Body of pancreas (tissue), 4 donors: ENCODE results near the gene POT1. TPM values are rescaled to one million over a fixed set of nuclear protein-coding genes. Genes with fewer than 3 reads are reported as not detected.

Experiments used
- ATAC-seq: fragments of 150-250 bp; one replicate; pipeline ENCODE4 v1.9.1; 2016
- DNase-seq, 4 donors: peaks; one replicate each; pipeline ENCODE4 v3.0.0-alpha.2; 2019
- H3K27ac ChIP-seq, 4 donors: fragments of 200-600 bp; sonication (generic); 1 replicate in 3 of 4; 2 replicates in 1 of 4; pipeline versions ENCODE4 v1.5.1 to v1.6.1; 2016 to 2019; ENCODE audit warnings: mild to moderate bottlenecking in 1 of 4, mixed read lengths in 1 of 4, moderate library complexity in 1 of 4
- H3K27me3 ChIP-seq, 2 donors: fragments of 200-600 bp; sonication (generic); one replicate each; pipeline ENCODE4 v1.6.0; 2016; ENCODE audit warnings: mild to moderate bottlenecking in 1 of 2
- H3K36me3 ChIP-seq, 2 donors: fragments of 200-600 bp; sonication (generic); replicated peaks in 1 of 2; 2 replicates each; pipeline ENCODE4 v1.5.1; 2016; ENCODE audit warnings: low read depth in 2 of 2; ENCODE audit not compliant: insufficient read depth in 1 of 2
- H3K4me1 ChIP-seq: fragments of 200-600 bp; sonication (generic); one replicate; pipeline ENCODE4 v1.6.0; 2016
- H3K4me3 ChIP-seq, 2 donors: fragments of 200-600 bp; sonication (generic); 1 replicate in 1 of 2; 2 replicates in 1 of 2; pipeline ENCODE4 v1.5.1; 2016 to 2019
- H3K9me3 ChIP-seq, 3 donors: fragments of 200-600 bp; sonication (generic); 1 replicate in 2 of 3; 2 replicates in 1 of 3; pipeline ENCODE4 v1.5.1; 2016
- POLR2A ChIP-seq, 3 donors: fragments of 450-650 bp; IDR thresholded peaks; one replicate each; pipeline ENCODE4 v1.6.1; 2016; ENCODE audit warnings: antibody characterized with exemption in 3 of 3, mild to moderate bottlenecking in 2 of 3
- WGBS, 2 donors: methylation state at CpG; one replicate each; pipeline ENCODE4 v1.1.5; 2017; 5-methylcytosine and 5-hydroxymethylcytosine counted together
- intact Hi-C: fragments of 100-400 bp; cut with DNase I; formaldehyde crosslinking; loops from one replicate; pipeline ENCODE4 v1.15.1; 2023
- total RNA-seq, 2 donors: library from RNA; depleted of rRNA; stranded (reverse); fragments of >200 nt; gene quantifications; one replicate each; pipeline ENCODE4 v1.1.0, GENCODE V29; 2016
- TF ChIP-seq, protein P1 (sequence below), 7 experiments: fragments of 450-650 bp in 4 of 7; fragments of 200-600 bp in 3 of 7; sonication (generic) in 3 of 7; IDR thresholded peaks; one replicate each; pipeline ENCODE4 v1.5.1; 2016 to 2019; ENCODE audit warnings: antibody characterized with exemption in 7 of 7

Gene POT1
- total RNA-seq, 2 donors from 2014 or later = 3.3 to 5.4 TPM

GRCh38 chr7:124776153-124776552, 153.5 kb downstream of the POT1 start:
- intact Hi-C loops = no loop called here
- Histone ChIP-seq H3K27me3 (no peaks in the 10 kb centered on the region), H3K4me3 (no peak overlapping the region), H3K4me1 (no peaks in the 10 kb centered on the region), H3K36me3 (no peaks in the 10 kb centered on the region), H3K27ac (no peak overlapping the region), H3K9me3 (no peaks in the 10 kb centered on the region)
- TF ChIP-seq POLR2A (IDR thresholded peaks at IDR 0.05) = no peak
- TF ChIP-seq, protein P1, sequence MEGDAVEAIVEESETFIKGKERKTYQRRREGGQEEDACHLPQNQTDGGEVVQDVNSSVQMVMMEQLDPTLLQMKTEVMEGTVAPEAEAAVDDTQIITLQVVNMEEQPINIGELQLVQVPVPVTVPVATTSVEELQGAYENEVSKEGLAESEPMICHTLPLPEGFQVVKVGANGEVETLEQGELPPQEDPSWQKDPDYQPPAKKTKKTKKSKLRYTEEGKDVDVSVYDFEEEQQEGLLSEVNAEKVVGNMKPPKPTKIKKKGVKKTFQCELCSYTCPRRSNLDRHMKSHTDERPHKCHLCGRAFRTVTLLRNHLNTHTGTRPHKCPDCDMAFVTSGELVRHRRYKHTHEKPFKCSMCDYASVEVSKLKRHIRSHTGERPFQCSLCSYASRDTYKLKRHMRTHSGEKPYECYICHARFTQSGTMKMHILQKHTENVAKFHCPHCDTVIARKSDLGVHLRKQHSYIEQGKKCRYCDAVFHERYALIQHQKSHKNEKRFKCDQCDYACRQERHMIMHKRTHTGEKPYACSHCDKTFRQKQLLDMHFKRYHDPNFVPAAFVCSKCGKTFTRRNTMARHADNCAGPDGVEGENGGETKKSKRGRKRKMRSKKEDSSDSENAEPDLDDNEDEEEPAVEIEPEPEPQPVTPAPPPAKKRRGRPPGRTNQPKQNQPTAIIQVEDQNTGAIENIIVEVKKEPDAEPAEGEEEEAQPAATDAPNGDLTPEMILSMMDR (IDR thresholded peaks at IDR 0.05) = no peak
- ATAC-seq = no peak
- WGBS, 2 donors = 17 to 21% methylated on average over 2 of the region's 2 CpGs
- DNase-seq = no peak

DNA sequence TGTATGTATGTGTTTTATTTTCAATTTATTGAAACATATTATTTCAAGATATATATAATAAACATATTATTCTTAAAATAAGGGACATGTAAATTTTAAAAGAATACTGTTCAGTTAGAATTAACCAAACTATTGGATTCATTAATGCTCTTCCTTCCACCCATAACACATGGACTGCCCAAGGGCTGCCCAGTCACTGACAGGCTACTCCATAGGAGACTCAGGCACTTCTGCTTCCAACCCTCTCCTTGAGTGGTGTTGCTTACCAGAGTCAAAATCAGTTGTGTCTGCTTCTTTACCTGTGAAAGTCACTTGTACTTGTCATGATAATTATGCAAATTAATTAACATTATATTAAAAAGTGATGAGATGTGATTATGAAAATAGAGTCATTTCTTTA, 154.2 kb downstream of the POT1 start:
- intact Hi-C loops = no loop called here
- Histone ChIP-seq H3K27me3 (no peaks in the 10 kb centered on the region), H3K27ac (no peak overlapping the region), H3K9me3 (no peaks in the 10 kb centered on the region), H3K4me1 (no peaks in the 10 kb centered on the region), H3K36me3 (no peaks in the 10 kb centered on the region), H3K4me3 (no peak overlapping the region)
- no peak for ATAC-seq
- TF ChIP-seq POLR2A (IDR thresholded peaks at IDR 0.05) = no peak
- TF ChIP-seq, protein P1 (IDR thresholded peaks at IDR 0.05) = no peak
- no peak for DNase-seq

DNA sequence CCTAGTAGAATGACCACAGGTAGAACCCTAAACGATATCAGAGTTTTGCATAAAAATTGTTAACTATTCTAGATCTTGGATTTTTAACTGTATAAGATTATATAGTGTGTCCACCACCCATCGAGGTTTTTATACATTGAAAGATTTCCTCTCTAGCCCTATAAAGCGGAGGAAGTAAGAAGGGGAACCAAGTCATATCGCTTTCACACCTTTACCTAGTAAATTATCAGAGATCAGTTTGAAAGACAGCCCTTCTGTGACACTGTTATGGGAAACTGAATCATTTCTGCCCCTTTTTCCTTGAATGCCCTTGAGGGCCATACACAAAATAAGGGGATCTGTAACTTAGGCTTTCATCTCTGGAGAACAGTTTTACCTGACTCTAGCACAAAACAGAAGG, 155.7 kb downstream of the POT1 start:
- ATAC-seq (no peak), DNase-seq (no peak)
- no peaks in the 10 kb centered on the region for H3K27me3 ChIP-seq
- no peaks in the 10 kb centered on the region for H3K4me1 ChIP-seq
- H3K27ac ChIP-seq = no peak overlapping the region
- intact Hi-C loops = no loop called here
- no peaks in the 10 kb centered on the region for H3K36me3 ChIP-seq
- 82 to 84% methylated on average over 4 of the region's 4 CpGs for WGBS, 2 donors
- no peaks in the 10 kb centered on the region for H3K9me3 ChIP-seq
- TF ChIP-seq POLR2A (IDR thresholded peaks at IDR 0.05) = no peak
- TF ChIP-seq, protein P1 (IDR thresholded peaks at IDR 0.05) = no peak
- no peak overlapping the region for H3K4me3 ChIP-seq

DNA sequence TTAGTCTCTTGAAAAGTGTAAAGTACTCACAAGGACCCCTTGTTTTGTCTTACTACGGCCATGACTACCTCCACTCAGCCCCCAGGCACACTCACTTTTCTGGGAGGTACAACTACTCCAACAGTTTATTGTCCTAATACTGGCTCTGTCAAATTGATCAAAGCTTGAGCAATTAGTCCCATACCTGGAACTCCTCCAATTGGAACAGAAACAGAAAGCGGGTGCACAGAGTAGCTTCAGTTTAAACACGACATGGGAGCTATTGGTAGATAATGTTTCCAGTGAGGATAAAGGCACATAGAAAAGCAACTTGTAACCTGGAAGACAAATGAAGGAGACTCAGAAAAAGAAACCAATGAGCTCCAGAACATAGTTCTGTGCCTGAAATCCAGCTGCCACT, 156.3 kb downstream of the POT1 start:
- Histone ChIP-seq H3K4me1 (no peaks in the 10 kb centered on the region), H3K36me3 (no peaks in the 10 kb centered on the region), H3K9me3 (no peaks in the 10 kb centered on the region), H3K27me3 (no peaks in the 10 kb centered on the region), H3K27ac (no peak overlapping the region), H3K4me3 (no peak overlapping the region)
- DNase-seq = no peak
- ATAC-seq = no peak
- TF ChIP-seq, protein P1 (IDR thresholded peaks at IDR 0.05) = no peak
- TF ChIP-seq POLR2A (IDR thresholded peaks at IDR 0.05) = no peak
- intact Hi-C loops = no loop called here
- 40 to 59% methylated on average over 3 of the region's 3 CpGs for WGBS, 2 donors

Other genes starting within 250 kb of the POT1 start
- gene GPR37, start 164.0 kb downstream of the POT1 start, total RNA-seq = 1 to 10 TPM; 2.6 to 5.7 TPM